PC-3 (cell line): ENCODE measurements around the gene HHATL.

Source experiments
- CTCF ChIP-seq: fragments of 300-600 bp; sonication (generic); conservative IDR thresholded peaks from 2 replicates; pipeline ENCODE4 v1.5.1; 2017; ENCODE audit warnings: antibody characterized with exemption, low read depth, mild to moderate bottlenecking, low read length
- EZH2phosphoT487 ChIP-seq: fragments of 300-600 bp; sonication (generic); IDR thresholded peaks from 2 replicates; pipeline ENCODE4 v1.6.1; 2018; ENCODE audit warnings: mild to moderate bottlenecking, antibody characterized with exemption, low read length, borderline replicate concordance

- no peak for TF ChIP-seq CTCF
- no peak for TF ChIP-seq EZH2phosphoT487
These were observed 33.0 kb upstream of the HHATL start for GRCh38 chr3:42735615-42736014.
